Thymus (tissue), 11 donors: ENCODE data around the gene TUT1. TPM values are rescaled to one million over a fixed set of nuclear protein-coding genes. Genes with fewer than 3 reads are reported as not detected.
"Not testable (repeated sequence)": the region's sequence is repeated elsewhere in the genome, so short reads cannot be mapped to it uniquely, and the experiment has no call there.

Experiments
- DNase-seq, 9 donors: peaks; one replicate each; pipeline ENCODE4 v3.0.0-alpha.2; 2013; ENCODE audit warnings: low spot score in 9 of 9, low read depth in 6 of 9, missing footprints in 1 of 9
- H3K27ac ChIP-seq, 2 donors: one replicate each; pipeline ENCODE4 v1.5.1; 2013; ENCODE audit warnings: control low read depth in 1 of 2, low read depth in 1 of 2, low read length in 1 of 2, mild to moderate bottlenecking in 1 of 2, moderate library complexity in 1 of 2
- H3K27me3 ChIP-seq, 2 donors: one replicate each; pipeline ENCODE4 v1.5.1; 2013; ENCODE audit warnings: low read length in 1 of 2; ENCODE audit not compliant: control insufficient read depth in 2 of 2, insufficient read depth in 1 of 2
- H3K36me3 ChIP-seq, 2 donors: one replicate each; pipeline ENCODE4 v1.5.1; 2013; ENCODE audit warnings: low read length in 1 of 2, mild to moderate bottlenecking in 1 of 2, moderate library complexity in 1 of 2; ENCODE audit not compliant: control insufficient read depth in 2 of 2, insufficient read depth in 2 of 2
- H3K4me1 ChIP-seq, 2 donors: one replicate each; pipeline ENCODE4 v1.5.1; 2013; ENCODE audit warnings: low read length in 2 of 2; ENCODE audit not compliant: control insufficient read depth in 2 of 2, insufficient read depth in 2 of 2
- H3K4me3 ChIP-seq, 2 donors: one replicate each; pipeline ENCODE4 v1.5.1; 2013; ENCODE audit warnings: low read length in 2 of 2, control low read depth in 1 of 2, mild to moderate bottlenecking in 1 of 2
- H3K9me3 ChIP-seq, 2 donors: one replicate each; pipeline ENCODE4 v1.5.1; 2013; ENCODE audit warnings: low read length in 1 of 2, mild to moderate bottlenecking in 1 of 2; ENCODE audit not compliant: control insufficient read depth in 2 of 2, insufficient read depth in 1 of 2
- WGBS: extraction: QIAGEN DNeasy Blood & Tissue Kit; methylation state at CpG from one replicate; pipeline ENCODE4 v1.1.7; 2013; 5-methylcytosine and 5-hydroxymethylcytosine counted together
- polyA plus RNA-seq: library from polyadenylated mRNA; stranded (reverse); fragments of 200-250 nt; gene quantifications from one replicate; pipeline ENCODE4 v1.2.3, GENCODE V29; 2013
- total RNA-seq: library from RNA; stranded (reverse); fragments of 120-200 nt; gene quantifications from one replicate; pipeline ENCODE4 v1.2.4, GENCODE V29; 2013
- donor health status: healthy.

TUT1 gene
- total and polyA plus RNA-seq, 2 donors: 7.8 to 25.3 TPM

DNA sequence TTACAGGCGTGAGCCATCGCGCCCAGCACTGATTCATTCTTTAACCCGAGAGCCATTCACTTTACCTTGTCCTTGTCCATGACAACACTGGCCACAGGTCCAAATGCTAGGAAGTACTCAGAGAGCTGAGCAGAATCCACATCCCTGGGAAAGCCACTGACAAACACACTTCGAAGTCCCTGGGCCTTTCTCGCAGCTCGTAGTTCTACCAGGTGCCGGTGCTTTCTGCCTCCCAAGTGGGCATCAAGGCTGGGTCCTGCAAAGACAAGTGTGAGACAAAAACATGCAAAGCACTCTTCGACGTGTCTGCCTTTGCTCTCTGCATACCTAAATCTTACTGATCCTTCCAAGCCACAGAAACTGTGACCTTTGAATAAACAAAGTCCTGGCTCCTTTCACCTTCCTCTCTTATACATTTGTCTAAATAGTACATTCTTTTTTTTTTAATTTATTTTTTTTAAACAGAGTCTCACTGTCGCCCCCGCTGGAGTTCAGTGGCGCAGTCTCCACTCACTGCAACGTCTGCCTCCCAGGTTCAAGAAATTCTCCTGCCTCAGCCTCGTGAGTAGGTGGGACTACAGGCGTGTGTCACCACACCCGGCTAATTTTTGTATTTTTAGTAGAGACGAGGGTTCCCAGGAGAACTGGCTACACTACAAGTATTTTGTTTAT, 2.2 kb downstream of the TUT1 start:
- no peaks in the 10 kb centered on the region for H3K27me3 ChIP-seq
- H3K9me3 ChIP-seq: peaks cover 0 to 1% of the 10 kb centered on the region in 2 donors
- peaks cover 15 to 39% of the 10 kb centered on the region in 2 donors for H3K4me1 ChIP-seq
- H3K4me3 ChIP-seq: no peak overlapping the region
- peaks cover 37 to 56% of the 10 kb centered on the region in 2 donors for H3K36me3 ChIP-seq
- 81% methylated on average over 18 of the region's 18 CpGs for WGBS
- H3K27ac ChIP-seq: no peak overlapping the region
- no peak for DNase-seq

DNA sequence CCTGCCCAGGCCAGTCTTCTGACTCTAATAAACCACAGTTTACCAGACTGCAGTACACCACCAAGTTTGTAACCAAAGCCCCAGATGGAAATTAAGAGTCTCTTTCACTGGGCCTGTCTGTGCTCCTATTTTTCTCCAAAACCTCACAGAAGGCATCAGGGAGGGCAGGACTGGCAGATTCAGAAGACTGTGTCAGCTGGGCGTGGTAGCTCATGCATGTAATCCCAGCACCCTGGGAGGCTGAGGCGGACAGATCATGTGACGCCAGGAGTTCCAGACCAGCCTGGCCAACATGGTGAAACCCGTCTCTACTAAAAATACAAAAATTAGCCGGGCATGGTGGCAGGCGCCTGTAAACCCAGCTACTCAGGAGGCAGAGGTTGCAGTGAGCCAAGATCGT, 6.0 kb downstream of the TUT1 start:
- H3K27me3 ChIP-seq, H3K4me3 ChIP-seq, H3K27ac ChIP-seq, DNase-seq, H3K9me3 ChIP-seq: not testable (repeated sequence)
- Histone ChIP-seq H3K4me1 (peaks cover 2 to 13% of the 10 kb centered on the region in 2 donors), H3K36me3 (peaks cover 49 to 63% of the 10 kb centered on the region in 2 donors)
- 99% methylated on average over 7 of the region's 7 CpGs for whole genome bisulfite sequencing

DNA sequence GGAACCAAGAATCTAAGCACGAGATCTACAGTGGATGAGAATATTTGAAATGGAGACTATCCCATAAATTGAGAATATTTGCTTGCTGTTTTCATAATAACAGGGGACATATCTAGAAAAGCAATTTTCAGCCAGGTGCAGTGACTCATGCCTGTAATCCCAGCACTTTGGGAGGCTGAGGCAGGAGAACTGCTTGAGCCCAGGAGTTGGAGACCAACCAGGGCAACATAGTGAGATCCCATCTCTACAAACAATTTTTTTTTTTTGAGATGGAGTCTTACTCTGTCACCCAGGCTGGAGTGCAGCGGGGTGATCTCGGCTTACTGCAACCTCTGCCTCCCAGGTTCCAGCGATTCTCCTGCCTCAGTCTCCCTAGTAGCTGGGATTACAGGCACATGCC, 9.6 kb downstream of the TUT1 start:
- H3K36me3 ChIP-seq: peaks cover 48 to 70% of the 10 kb centered on the region in 2 donors
- H3K27me3 ChIP-seq, H3K9me3 ChIP-seq, H3K4me1 ChIP-seq, H3K27ac ChIP-seq, DNase-seq, H3K4me3 ChIP-seq: not testable (repeated sequence)
- WGBS: 99% methylated on average over 4 of the region's 4 CpGs

DNA sequence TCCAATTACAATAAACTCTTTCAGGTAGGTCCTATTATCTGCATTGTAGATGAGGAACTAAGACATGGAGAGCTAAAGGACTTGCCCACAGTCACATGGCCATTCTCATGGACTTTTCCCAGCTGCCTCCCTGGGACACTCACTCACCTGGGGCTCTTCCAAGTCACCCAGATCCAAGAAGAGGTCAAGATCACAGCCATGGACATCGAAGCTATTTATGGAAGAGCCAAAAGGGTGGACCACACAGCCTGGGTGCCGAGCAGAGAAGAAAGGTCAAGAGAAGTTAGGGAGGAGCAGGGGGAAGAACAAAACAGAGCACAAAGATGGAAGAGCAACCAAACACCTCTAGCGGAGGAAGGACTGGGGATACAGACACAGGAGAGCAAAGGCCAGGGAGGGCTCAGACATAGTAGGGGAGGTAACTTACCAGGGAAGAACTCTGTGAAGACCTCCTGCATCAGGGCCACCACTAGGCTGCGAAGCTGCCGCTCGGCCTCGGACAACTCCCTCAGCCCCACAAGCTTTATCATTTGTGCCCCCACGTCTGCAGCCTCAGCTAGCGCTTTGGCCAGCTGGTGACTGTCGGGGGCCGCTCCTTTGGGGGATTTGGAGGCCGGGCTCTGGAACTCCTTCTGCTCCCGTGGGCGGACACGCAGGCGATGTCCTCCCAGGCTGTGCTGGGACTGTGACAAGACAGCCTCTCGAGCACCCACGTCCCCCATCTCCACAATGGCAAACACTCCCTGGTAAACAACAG, 10.2 kb downstream of the TUT1 start:
- no peak for DNase-seq
- H3K36me3 ChIP-seq: peaks cover 50 to 71% of the 10 kb centered on the region in 2 donors
- WGBS: 97% methylated on average over 18 of the region's 18 CpGs

DNA sequence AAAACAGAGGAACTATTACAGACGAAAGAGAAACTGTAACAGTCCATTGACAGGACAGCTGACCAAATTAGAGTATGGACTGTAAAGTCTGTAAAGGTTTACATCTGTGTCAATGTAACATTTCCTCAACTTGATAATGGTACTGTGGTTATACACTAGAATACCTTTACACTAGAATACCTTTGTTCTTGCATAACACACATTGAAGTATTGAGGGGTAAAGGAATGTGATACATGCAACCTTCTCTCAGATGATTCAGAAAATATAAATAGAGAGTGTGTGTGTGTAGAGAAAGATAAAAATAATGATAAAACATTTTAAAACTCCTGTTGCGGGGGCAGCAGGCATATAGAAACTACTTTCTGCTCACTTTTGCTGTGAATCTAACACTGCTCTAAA, 12.1 kb downstream of the TUT1 start:
- peaks cover 0 to 5% of the 10 kb centered on the region in 2 donors for H3K9me3 ChIP-seq
- peaks cover 6 to 14% of the 10 kb centered on the region in 2 donors for H3K4me1 ChIP-seq
- H3K27me3 ChIP-seq: no peaks in the 10 kb centered on the region
- DNase-seq: no peak
- no peak overlapping the region for H3K27ac ChIP-seq
- H3K36me3 ChIP-seq: peaks cover 48 to 69% of the 10 kb centered on the region in 2 donors
- 98% methylated on average over 2 of the region's 2 CpGs for WGBS
- no peak overlapping the region for H3K4me3 ChIP-seq

More for the DNA sequence above, 10.2 kb downstream of the TUT1 start:
- Histone ChIP-seq H3K27me3 (no peaks in the 10 kb centered on the region), H3K27ac (no peak overlapping the region), H3K4me1 (no peaks in the 10 kb centered on the region), H3K9me3 (no peaks in the 10 kb centered on the region), H3K4me3 (no peak overlapping the region)

DNA sequence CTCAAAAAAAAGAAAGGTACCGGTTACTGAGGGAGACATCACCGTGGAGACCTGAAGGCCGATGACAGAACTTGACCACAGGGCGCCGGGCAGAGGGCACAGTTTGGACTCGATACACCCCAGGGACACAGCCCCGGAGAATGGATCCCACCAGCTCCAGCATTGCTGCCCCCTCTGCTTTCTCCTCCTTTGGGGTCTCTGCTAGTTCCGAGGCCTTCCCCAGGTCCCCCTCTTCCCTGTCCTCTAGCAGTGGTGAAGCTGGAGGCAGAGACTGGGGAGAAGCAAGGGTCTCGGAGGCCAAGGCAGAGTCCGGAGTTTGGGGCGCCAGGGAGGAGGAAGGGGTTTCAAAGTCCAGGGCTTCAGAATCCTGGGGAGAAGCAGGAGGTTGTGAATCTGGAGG, 12.8 kb downstream of the TUT1 start:
- Histone ChIP-seq H3K4me1 (peaks cover 6 to 14% of the 10 kb centered on the region in 2 donors), H3K36me3 (peaks cover 46 to 64% of the 10 kb centered on the region in 2 donors), H3K4me3 (no peak overlapping the region), H3K27ac (no peak overlapping the region), H3K27me3 (no peaks in the 10 kb centered on the region), H3K9me3 (peaks cover 0 to 5% of the 10 kb centered on the region in 2 donors)
- DNase-seq: no peak
- WGBS: 98% methylated on average over 11 of the region's 11 CpGs

DNA sequence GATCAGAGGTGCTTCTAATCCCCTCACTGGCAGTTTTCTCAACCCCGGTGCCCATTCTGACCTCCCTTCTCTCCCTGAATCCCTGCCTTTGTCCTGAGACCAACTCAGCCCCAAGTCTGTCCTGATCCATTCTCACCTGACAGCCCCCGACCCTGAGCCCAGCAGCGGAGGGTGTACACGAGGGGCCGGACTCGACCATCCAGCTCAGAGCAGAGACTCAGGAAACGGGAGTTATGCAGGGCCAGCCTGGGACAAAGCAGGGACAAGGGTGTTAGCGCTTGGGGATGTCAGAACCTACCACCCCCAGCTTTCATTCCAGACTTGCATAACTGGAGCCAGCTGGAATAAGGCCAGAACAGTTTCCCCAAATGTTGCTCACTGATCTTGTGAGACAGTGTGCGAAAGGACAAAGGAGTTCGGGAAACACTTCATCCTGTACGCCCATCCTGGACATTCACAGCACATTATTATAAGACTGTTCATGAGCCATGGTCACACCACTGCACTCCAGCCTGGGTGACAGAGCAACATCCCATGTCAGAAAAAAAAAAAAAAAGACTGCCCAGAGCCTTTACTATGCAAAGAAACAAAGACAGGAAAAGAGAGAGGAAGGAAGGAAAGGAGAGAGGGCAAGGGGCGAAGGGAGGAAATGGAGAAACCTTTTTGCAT, 14.1 kb downstream of the TUT1 start:
- Histone ChIP-seq H3K27ac (peak overlapping the region in 1 of 2 donors; percentile 11), H3K27me3 (no peaks in the 10 kb centered on the region), H3K4me1 (peaks cover 12 to 22% of the 10 kb centered on the region in 2 donors), H3K36me3 (peaks cover 40 to 61% of the 10 kb centered on the region in 2 donors), H3K9me3 (peaks cover 0 to 5% of the 10 kb centered on the region in 2 donors), H3K4me3 (no peak overlapping the region)
- 93% methylated on average over 12 of the region's 12 CpGs for WGBS
- DNase-seq: no peak

DNA sequence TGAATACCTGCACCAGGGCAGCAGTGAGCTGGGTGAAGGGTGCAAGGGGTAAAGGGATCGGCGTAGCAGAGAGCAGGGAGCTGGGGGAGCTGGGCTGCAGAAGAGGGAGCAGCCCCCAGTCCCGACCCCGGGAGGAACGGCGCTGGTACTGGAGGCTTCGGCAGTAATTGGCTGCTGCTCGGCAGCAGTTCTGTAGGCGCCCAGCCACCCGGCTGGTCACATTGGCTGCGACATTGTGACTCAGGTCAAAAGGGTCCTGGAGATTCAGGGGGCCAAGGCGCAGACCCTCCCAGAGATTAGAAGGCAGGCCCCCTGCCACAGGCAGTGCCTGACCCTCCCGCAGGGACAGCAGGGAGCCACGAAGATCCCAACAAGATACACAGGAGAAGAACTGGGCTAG, 15.5 kb downstream of the TUT1 start:
- H3K9me3 ChIP-seq: peaks cover 0 to 5% of the 10 kb centered on the region in 2 donors
- WGBS: 98% methylated on average over 14 of the region's 14 CpGs
- H3K27me3 ChIP-seq: no peaks in the 10 kb centered on the region
- no peak overlapping the region for H3K4me3 ChIP-seq
- peaks cover 12 to 22% of the 10 kb centered on the region in 2 donors for H3K4me1 ChIP-seq
- DNase-seq: no peak
- H3K27ac ChIP-seq: no peak overlapping the region
- H3K36me3 ChIP-seq: peaks cover 42 to 65% of the 10 kb centered on the region in 2 donors

DNA sequence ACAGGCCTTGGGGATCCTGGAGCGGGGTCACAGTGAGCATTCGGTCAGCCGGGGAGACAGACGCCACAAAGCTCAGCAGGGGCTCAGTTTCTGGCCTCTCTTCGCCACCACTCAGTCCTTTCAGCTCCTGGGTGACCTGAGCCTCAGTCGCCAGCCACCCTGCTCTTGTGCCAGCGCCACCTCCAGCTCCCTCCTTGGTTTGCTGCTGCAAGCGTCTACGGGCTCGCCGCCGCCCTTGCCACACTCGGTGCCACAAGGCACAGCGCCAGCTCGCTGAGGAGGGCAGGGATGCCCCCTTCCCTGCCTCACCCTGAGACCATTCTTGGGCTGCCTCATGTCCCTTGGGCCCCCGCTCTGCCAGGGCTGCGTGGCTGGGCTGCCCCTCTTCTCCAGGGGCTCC, 16.2 kb downstream of the TUT1 start:
- no peak for DNase-seq
- H3K27ac ChIP-seq: peak overlapping the region in 1 of 2 donors; percentile 87
- H3K4me1 ChIP-seq: peaks cover 12 to 22% of the 10 kb centered on the region in 2 donors
- peaks cover 0 to 5% of the 10 kb centered on the region in 2 donors for H3K9me3 ChIP-seq
- peak overlapping the region in 1 of 2 donors; percentile 97 for H3K4me3 ChIP-seq
- H3K27me3 ChIP-seq: no peaks in the 10 kb centered on the region
- peaks cover 47 to 69% of the 10 kb centered on the region in 2 donors for H3K36me3 ChIP-seq
- WGBS: 93% methylated on average over 17 of the region's 17 CpGs
